Adrenal gland (tissue), 12 donors: ENCODE measurements around the gene CRYBG2. TPM values are rescaled to one million over a fixed set of nuclear protein-coding genes. Genes with fewer than 3 reads are reported as not detected.
"Not testable (repeated sequence)": the region's sequence is repeated elsewhere in the genome, so short reads cannot be mapped to it uniquely, and the experiment has no call there.

Experiments used
- DNase-seq, 7 donors: peaks; one replicate each; pipeline ENCODE4 v3.0.0-alpha.2; 2019 to 2020
- H3K27ac ChIP-seq, 5 donors: fragments of 200-600 bp; sonication (generic) in 4 of 5; 1 replicate in 3 of 5; 2 replicates in 2 of 5; pipeline versions ENCODE4 v1.5.1 to v1.8.0; 2016 to 2020; ENCODE audit warnings: mild to moderate bottlenecking in 1 of 5
- H3K27me3 ChIP-seq: fragments of 200-600 bp; 2 replicates; pipeline ENCODE4 v1.8.0; 2021
- H3K36me3 ChIP-seq, 2 donors: fragments of 200-600 bp; replicated peaks in 1 of 2; 1 replicate in 1 of 2; 2 replicates in 1 of 2; pipeline versions ENCODE4 v1.5.1 to v1.8.0; 2018 to 2022
- H3K4me1 ChIP-seq, 2 donors: fragments of 200-600 bp; replicated peaks in 1 of 2; 1 replicate in 1 of 2; 2 replicates in 1 of 2; pipeline versions ENCODE4 v1.5.1 to v1.8.0; 2018 to 2021
- H3K4me3 ChIP-seq, 4 donors: fragments of 200-600 bp; sonication (generic) in 3 of 4; one replicate each; pipeline ENCODE4 v1.5.1; 2016 to 2018
- H3K9me3 ChIP-seq, 3 donors: fragments of 200-600 bp; sonication (generic) in 1 of 3; replicated peaks in 1 of 3; 1 replicate in 2 of 3; 2 replicates in 1 of 3; pipeline versions ENCODE4 v1.5.1 to v1.8.0; 2016 to 2021
- CTCF ChIP-seq, 6 experiments: fragments of 450-650 bp in 4 of 6; fragments of 200-600 bp in 2 of 6; sonication (generic) in 1 of 6; IDR thresholded peaks; 1 replicate in 5 of 6; 2 replicates in 1 of 6; pipeline versions ENCODE4 v1.5.1 to v1.8.0; 2016 to 2021; ENCODE audit warnings: antibody characterized with exemption in 6 of 6, mild to moderate bottlenecking in 2 of 6, moderate library complexity in 1 of 6
- POLR2A ChIP-seq, 2 donors: fragments of 450-650 bp; IDR thresholded peaks; one replicate each; pipeline ENCODE4 v1.6.1; 2017; ENCODE audit warnings: antibody characterized with exemption in 2 of 2, mild to moderate bottlenecking in 2 of 2, moderate library complexity in 1 of 2
- WGBS, 4 donors: extraction: QIAGEN DNeasy Blood & Tissue Kit in 2 of 4; methylation state at CpG; one replicate each; pipeline versions ENCODE4 v1.1.5 to v1.1.7; 2013 to 2017; 5-methylcytosine and 5-hydroxymethylcytosine counted together
- intact Hi-C, 2 donors: fragments of 100-400 bp; cut with DNase I; formaldehyde crosslinking; loops; one replicate each; pipeline versions ENCODE4 v1.14.1 to v1.15.0; 2022 to 2023
- polyA plus RNA-seq, 3 donors: library from polyadenylated mRNA; stranded (reverse); fragments of 200-250 nt in 2 of 3; fragments of 350-450 nt in 1 of 3; fragmentation: Illumina TruSeq in 1 of 3; extraction: RNeasy Lipid Tissue Mini Kit (QIAGEN cat#74804) in 1 of 3; gene quantifications; one replicate each; pipeline ENCODE4 v1.2.3, GENCODE V29; 2013 to 2014
- total RNA-seq, 9 donors: library from RNA; depleted of rRNA in 4 of 9; stranded (reverse); fragments of >200 nt in 4 of 9; fragments of 120-200 nt in 1 of 9; fragmentation: NEBNext Ultra II Directional in 1 of 9; extraction: Animal tissue kit (Norgen Biotek cat#: 25700) in 1 of 9; gene quantifications; one replicate each; pipeline versions ENCODE4 v1.1.0 to v1.2.4, GENCODE V29; 2013 to 2023
- donor health status: healthy with polysubstance abuse.
- donor health status: Bipolar disorder and iron deficiency.
- donor health status: DM: yes; HTN: yes; CAD: no.
- donor health status: DM: no; HTN: no; CAD: no.
- donor health status: DM: no; HTN: no; CAD: no.
- donor health status: DM: yes; HTN: yes; CAD: no.

The CRYBG2 gene
- total and polyA plus RNA-seq, 12 donors, result 0.17 to 0.48 (median 0.20) TPM; not detected in 9

DNA sequence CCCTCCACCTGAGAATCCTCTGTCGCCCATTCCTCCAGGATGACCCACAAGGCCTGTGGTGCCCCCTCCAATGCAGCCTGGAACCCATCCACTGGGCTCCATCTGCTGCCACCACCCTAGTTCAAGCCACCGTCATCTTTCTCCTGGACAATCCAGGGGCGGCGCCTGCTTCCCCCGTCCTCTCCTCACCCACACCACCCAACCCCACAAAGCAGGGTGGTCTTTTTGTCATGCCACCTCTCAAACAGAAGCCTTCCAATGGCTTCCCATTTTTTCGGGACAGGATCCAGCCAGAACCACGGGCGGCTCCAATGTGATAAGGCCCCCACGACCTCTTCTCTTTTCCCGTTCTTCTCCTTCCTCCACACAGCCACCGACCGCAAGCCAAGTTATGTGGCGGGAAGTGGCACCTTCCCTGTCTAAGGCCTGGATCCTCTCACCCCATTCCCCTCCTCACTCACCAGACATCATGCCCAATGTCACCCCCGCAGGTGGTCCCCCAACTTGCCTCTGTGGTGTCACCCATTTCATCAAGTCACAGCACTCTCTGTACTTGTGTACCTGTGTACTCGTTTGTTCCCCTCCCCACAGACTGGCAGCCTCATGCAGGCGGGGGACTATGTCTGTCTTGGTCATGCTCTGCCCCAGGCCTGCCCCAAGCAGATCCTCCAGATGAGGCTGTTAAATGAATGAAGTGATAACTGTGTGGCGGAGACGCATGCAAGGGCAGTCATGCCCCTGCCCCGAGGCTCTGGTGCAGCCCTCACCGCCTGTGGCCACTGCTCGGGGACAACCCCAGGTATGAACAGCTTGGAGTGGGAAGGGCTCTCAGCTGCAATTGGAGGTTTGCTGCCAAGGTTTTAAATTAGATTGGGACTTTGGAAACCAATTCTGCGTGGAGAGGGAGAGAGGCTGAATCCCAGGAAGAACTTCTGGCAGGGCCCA is 58.5 kb downstream of the CRYBG2 start:
- H3K4me3 ChIP-seq, result no peak overlapping the region
- H3K4me1 ChIP-seq, result no peaks in the 10 kb centered on the region
- no peak for DNase-seq
- no peaks in the 10 kb centered on the region for H3K36me3 ChIP-seq
- no peaks in the 10 kb centered on the region for H3K9me3 ChIP-seq
- WGBS, 4 donors, result 89 to 93% (median 91%) methylated on average over 20 to 22 of the region's 22 CpGs
- intact Hi-C loops, result no loop called here
- H3K27me3 ChIP-seq, result no peaks in the 10 kb centered on the region
- TF ChIP-seq CTCF (IDR thresholded peaks at IDR 0.05) (no peak), POLR2A (IDR thresholded peaks at IDR 0.05) (no peak)
- no peak overlapping the region for H3K27ac ChIP-seq

DNA sequence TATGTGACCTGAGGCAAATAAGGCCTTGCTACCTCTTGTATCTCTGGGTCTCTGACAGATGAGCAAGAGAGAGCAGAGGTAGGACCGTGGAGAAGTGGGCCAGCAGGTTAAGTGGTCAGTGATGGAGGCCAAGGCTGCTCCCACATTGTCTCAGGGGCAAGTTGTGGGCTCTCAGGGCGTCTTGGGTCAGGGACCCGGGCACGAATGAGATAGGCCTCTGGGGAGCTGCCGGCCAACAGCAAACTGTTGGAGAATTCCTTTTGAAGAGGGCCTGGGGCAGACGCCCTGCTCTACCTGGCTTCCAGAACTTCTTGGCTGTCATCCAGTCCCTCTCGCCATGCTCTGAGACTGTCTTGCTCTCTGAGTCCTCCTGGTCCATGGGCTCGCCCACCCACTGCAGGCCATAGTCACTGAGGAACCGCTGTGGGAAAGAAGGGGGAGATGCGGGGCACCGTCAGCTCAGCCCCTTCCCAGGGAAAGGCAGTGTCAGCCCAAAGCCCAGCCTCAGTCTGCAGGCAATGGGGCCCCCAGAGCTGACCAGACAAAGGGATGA is 59.9 kb downstream of the CRYBG2 start:
- intact Hi-C loops, result no loop called here
- DNase-seq, result no peak
- 86 to 87% (median 86%) methylated on average over 10 to 11 of the region's 11 CpGs for WGBS, 4 donors
- H3K36me3 ChIP-seq, result no peaks in the 10 kb centered on the region
- no peak overlapping the region for H3K4me3 ChIP-seq
- TF ChIP-seq CTCF (IDR thresholded peaks at IDR 0.05) (no peak), POLR2A (IDR thresholded peaks at IDR 0.05) (no peak)
- no peaks in the 10 kb centered on the region for H3K9me3 ChIP-seq
- H3K27ac ChIP-seq, result no peak overlapping the region
- peaks cover 0 to 12% of the 10 kb centered on the region in 2 donors for H3K4me1 ChIP-seq
- no peaks in the 10 kb centered on the region for H3K27me3 ChIP-seq

GRCh38 chr1:26292735-26293134 is 61.2 kb downstream of the CRYBG2 start:
- H3K27me3 ChIP-seq, H3K36me3 ChIP-seq, H3K4me3 ChIP-seq, intact Hi-C loops, H3K9me3 ChIP-seq, DNase-seq, H3K27ac ChIP-seq: not testable (repeated sequence)
- WGBS, 4 donors, result 82 to 94% (median 86%) methylated on average over 5 of the region's 5 CpGs
- H3K4me1 ChIP-seq, result peaks cover 0 to 19% of the 10 kb centered on the region in 2 donors

DNA sequence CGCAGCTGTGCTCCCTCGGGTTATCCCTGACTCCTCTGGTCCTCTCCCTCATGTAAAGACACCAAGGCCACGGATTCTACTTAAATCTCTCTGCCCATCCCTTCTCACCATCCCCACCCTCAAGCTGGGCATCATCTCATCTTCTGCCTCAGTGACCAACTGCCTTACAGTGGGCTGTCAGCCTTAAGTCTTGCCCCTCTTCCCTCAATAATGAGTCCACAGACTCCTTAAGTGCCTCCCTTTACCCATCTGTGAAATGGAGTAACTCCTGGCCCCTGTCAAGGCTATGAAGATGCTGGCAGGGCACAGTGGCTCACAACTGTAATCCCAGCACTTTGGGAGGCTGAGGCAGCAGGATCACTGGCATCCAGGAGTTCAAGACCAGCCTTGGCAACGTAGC is 62.0 kb downstream of the CRYBG2 start:
- peaks cover 0 to 19% of the 10 kb centered on the region in 2 donors for H3K4me1 ChIP-seq
- DNase-seq, result no peak
- intact Hi-C loops, result no loop called here

More for the DNA sequence above, 62.0 kb downstream of the CRYBG2 start:
- Histone ChIP-seq H3K36me3 (no peaks in the 10 kb centered on the region), H3K9me3 (no peaks in the 10 kb centered on the region), H3K4me3 (no peak overlapping the region), H3K27me3 (no peaks in the 10 kb centered on the region), H3K27ac (no peak overlapping the region)
- WGBS, 4 donors, result 92 to 96% (median 93%) methylated on average over 4 of the region's 4 CpGs
- TF ChIP-seq CTCF (IDR thresholded peaks at IDR 0.05), result no peak
- no peak for TF ChIP-seq POLR2A (IDR thresholded peaks at IDR 0.05)
